NCI-H774 (cell line): ENCODE measurements around the gene MICU2.

Experiments
- DNase-seq: peaks from one replicate; lab custom pipeline; 2025; lab: John Stamatoyannopoulos, UW

MICU2 gene

DNA sequence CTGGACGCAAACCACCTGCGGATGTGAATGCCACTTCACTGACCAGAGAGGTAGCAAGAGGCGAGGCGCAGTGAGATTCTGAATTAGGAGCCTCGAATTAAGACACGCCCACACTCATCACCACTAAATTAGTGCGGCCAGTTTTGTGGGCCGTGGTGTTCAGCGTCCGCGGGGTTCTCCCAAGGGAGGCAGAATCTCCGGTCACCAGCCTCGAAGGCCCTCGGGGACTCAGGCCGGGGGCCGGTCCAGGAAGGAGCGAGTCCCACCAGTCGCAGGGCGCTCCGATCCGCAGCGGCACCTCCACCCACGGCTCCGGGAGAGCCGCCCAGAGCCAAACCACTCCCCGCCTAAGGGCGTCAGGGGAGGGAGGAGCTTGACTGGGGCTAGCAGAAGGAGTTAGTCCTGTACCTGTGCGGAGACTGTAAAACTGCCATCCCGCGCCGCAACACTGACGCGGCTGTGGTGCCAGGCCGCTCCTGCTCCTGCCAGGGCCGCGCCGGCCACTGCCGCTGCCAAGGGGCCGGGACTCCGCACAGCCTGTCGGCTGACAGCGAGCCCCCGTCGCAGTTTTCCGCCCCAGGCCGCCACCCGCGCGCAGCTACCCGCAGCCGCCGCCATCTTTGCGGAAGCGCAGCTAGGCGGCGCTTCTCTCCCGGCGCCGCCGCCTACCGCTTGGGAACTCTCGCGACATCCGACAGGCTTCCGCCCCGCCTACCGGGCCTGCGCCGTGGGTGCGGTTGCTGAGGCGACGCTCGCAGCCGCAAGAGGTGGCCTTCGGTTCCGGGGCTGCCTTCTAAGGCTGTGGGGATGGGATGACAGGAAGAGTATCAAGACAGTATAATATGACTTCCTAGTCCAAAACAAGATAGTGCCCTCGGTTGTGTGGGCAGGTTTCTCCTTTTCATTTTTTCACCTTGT lies at the start of gene MICU2:
Gene MICU2 (minus strand): TSS at position 640 of the 918 bp plus-strand sequence. CDS start 22 bp downstream, at position 618.
- DNase-seq: peak; percentile 78

- DNase-seq: no peak
Observed at GRCh38 chr13:21641629-21642028, 37.7 kb upstream of the MICU2 start.

DNA sequence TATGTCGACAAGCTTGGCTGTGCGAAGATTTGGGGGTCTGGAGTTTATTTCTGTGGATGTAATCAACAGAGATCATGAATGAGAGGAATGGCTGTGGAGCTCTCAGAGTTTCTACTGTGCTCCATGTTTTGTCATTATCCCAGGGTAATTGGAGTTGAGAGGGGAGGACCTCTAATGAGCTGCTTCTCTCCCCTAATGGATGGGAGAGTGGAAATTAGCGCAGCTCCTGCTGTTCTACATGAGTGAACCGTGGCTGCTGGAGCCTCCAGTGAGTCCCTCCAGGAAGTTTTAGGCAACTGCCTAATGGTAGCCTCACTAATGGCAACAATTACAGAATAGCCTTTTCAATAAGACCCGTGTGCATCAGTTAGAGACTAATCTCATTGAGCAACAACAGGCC lies 35.6 kb upstream of the MICU2 start:
- no peak for DNase-seq

DNA sequence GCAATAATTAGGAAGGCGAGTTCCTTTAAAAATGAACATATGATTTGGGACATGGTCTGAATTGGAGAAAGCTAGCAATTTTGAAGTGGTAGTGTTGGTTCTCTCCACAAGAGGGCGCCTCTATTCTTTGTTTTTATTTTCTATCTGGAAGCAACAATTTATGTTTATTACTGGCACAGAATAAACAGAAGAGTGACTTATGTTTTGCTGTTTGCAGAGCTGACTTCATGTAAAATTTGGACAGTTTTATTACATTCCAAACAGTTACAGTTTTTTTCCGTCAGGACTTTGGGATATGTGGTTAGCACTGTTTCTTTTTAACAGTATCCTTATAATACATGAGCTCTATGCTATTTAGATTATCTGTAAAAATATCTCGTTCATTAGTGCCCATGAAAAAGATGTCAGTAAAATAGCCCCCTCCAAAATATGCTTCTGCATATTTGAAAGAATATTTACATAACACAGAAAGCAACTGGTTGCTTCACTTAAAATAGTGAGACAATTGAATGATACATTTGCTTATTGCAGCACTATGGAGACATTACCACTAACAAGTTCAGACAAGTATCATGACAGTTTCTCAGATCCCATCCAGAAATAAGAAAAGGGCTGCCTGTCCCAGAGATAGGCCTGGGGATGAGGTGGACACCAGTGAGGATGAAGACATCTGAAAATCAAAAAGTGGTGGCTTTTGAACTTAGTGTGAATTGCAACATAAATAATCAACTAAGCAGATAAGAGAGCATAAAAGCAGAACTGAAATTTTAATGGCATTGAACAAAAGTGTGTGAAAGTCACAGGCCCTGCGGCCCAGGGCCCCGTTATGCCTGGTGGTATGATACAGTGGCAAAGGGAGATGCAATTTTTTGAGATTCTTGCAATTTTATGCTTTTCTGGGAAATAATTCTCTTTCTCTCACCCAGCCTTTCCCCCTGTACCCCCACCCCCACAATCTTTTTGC lies 34.6 kb upstream of the MICU2 start:
- DNase-seq: no peak

DNA sequence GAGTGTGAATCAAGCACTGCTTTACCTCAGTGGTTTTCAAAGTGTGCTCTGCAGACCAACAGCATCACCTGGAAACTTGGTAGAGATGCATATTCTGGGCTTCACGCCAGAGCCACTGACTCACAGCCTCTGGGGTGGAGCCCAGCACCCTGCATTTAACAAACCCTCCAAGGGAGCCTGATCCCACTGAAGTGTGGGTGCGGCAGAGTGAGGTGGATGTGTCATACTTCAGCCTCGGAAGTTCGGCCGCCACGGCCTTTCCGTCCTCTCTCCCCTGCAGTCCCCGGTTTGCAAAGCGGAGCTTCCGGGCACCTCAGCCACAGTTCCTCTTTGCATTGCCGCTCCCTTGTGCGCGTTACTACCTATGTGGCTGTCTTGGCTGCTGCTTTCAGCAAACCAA lies 33.3 kb upstream of the MICU2 start:
- peak; percentile 45 for DNase-seq

DNA sequence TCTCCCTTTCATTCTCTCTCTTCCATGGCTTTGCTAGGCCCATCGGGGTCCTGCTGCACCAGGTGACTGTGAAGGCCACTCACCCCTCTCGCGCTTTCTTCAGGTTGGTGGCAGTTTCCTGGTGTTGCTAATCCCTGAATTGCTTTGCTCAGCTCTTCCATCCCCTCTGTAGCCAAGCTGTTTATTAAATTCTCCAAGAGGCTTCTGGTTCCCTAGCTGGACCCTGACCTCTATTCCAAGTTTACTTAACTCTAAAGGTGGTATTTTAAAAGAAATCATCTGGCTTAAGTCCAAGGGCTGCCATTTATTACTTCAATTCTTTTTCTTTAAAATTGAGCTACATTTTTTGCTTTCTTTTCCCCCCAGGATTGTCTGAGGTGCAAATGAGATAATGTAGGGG lies 32.7 kb upstream of the MICU2 start:
- DNase-seq: no peak

DNA sequence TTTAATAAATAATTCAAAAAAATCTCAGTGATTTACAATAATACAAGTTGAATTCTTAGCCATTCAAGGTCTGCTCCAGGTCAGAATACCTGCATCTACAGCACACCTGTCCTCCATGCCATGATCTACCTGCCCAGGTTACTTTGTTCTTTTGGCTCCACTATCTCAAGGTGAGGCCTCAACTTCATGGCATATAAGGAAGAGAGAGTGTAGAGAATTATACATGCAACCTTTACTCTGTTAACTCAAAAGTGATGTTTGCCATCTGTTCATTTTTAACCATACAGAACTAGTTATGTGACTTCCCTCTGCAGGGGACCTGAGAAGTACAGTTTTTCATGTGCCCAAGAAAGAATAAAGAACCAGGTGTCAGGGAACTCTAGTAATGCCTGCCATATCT lies 28.2 kb upstream of the MICU2 start:
- DNase-seq: no peak

- DNase-seq: no peak
Observed at GRCh38 chr13:21625366-21625765, 21.4 kb upstream of the MICU2 start.

- DNase-seq: no peak
Observed at GRCh38 chr13:21620861-21621260, 16.9 kb upstream of the MICU2 start.

GRCh38 chr13:21619633-21620220 lies 15.8 kb upstream of the MICU2 start:
- DNase-seq: no peak

- DNase-seq: no peak
Observed at GRCh38 chr13:21616880-21617279, 12.9 kb upstream of the MICU2 start.

DNA sequence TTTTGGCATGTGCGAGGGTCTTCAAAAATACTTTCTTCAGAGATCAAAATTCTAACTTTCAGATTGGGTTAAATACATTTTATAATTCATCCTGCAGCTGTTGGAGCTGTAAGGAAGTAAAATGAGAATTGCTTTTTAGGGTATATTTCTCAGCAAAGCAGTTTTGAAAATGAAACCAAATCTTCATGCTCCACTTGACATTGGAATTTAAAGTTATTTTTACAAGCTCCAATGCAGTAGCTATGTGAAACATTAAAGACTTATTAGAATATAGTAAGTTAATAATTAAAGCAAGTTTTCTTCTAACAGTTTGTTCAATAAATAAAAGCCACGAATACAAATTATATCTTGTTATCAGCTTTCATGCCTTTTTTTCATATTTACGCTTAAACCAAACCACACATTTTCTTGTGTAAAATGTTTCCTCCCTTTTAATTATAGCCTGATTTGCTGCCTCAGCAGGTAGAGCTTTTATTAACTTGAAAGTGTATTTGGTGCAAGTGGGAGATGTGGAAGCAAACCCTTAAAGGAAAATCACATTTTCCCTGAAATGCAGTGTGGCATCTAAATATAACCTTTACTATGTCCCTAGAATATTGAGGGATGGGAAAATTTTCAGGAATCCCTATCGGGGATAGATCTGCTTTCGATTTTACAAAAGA lies 12.4 kb upstream of the MICU2 start:
- DNase-seq: no peak

DNA sequence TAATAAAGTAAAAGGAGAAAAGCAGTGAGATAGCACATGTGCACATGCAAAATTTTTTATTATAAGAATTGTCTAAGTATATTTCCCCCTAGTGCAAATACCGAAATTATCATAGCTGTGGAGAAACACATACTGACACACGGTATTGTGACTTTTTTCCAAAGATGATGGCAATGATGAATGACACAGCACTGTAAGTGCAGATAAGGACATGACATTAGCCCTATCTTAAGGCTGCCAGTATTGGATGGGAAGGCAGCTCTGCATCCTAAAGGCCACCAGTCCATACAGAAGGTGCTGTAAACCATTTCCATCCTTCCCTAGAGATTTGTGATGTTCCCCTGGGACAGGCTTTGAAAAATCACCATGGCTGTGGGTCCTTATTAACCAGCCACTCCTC lies 11.5 kb upstream of the MICU2 start:
- no peak for DNase-seq

- no peak for DNase-seq
Observed at GRCh38 chr13:21613791-21614190, 9.8 kb upstream of the MICU2 start.

DNA sequence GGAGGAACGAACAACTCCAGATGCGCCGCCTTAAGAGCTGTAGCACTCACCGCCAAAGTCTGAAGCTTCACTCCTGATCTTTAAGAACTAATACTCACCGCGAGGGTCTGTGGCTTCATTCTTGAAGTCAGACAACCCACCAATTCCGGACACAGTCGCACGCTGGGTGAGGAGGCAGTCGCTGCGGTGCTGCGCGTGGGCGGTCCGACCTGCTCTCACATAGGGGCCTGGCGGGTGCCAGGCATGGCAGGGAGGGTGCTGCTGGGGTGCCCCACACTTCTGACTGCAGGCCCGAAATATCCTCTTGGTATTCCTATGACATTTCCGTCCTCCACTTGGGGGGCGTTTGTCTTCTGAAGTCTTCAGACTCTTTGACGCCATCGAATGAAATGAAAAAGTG lies 7.4 kb upstream of the MICU2 start:
- no peak for DNase-seq

DNA sequence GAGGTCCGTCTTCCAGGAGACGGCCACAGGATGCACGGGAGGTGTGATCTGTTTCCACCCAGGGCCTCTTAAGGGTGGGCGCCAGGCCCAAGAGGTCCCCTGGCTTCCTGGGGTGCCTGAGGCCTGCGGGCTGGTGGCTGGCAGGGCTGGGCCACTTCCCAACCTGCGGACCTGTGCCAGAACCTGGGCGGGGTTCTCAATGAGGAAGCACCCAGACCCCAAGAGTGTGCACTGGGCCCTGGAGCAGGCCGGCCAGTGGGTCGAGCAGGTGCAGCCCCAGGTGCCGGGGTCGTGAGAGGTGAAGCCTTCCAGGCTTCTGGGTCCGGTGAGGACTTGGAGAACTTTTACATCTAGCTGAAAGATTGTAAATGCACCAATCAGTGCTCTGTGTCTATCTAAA lies 6.7 kb upstream of the MICU2 start:
- DNase-seq: no peak

DNA sequence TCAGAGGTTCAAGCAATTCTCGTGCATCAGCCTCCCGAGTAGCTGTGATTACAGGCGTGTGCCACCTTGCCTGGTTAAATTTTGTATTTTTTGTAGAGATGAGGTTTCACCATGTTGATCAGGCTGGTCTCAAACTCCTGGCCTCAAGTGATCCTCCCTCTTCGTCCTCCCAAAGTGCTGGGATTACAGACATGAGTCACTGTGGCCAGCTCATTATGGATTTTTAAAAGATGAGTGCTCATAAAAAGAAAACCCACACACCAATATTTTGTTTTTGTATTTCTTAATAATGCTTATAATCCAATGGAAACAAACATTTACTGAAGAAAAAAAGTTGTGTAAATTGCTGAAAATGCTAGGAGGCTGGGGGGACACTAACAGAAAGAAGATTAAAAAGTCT lies 5.0 kb upstream of the MICU2 start:
- DNase-seq: no peak

DNA sequence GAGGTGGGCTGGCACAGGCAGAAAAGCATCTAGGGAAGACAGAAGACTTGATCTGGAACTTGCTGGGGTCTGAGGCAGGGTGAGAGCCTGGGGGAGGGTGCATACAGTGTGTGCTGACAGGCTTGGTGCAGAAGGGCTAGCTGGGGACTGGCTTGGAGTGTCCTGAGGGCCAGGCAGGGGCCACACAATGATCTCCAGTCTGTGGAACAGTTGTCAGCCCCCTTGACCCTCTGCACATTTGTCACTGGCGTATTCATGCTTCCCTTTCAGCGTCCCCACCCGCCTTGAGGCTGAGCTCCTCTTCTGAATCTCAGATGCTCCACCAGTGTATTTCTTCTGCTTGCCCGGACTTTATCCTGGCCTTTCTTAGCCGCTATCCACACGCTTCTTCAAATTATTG lies 2.8 kb upstream of the MICU2 start:
- no peak for DNase-seq

DNA sequence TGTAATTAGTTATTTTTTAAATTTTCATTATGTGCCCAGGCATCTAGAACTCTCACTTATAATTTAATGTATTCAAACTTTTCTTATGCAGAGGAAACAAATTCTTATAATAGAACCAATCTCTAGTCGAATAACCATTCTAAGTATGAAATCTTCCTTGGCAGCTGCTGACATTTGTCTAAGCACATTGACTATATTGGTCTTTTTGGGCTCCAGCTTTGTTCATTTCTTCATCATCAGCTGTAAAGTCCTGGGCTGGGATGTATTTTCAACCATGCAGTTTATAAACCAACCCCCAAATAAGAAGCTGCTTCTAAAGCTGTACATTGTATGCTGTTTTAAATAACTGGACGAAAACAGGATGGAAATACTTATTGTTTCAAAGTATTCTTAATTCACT lies 2.3 kb upstream of the MICU2 start:
- no peak for DNase-seq

- no peak for DNase-seq
Observed at GRCh38 chr13:21596722-21597121, 7.2 kb downstream of the MICU2 start.

GRCh38 chr13:21595546-21595822 lies 8.5 kb downstream of the MICU2 start:
- no peak for DNase-seq
